GM21447 (cell line): ENCODE data around the gene ZNF141.
"Not testable (repeated sequence)": the region's sequence is repeated elsewhere in the genome, so short reads cannot be mapped to it uniquely, and the experiment has no call there.

Source experiments
- ATAC-seq: cut with Tn5 transposase; IDR thresholded peaks from one replicate; pipeline ENCODE4 v1.9.1; 2021; ENCODE audit not compliant: unreplicated experiment

ZNF141 gene

GRCh38 chr4:384311-385010 is 46.8 kb downstream of the ZNF141 start:
- no peak for ATAC-seq

- ATAC-seq, result no peak
These were observed 48.5 kb downstream of the ZNF141 start for GRCh38 chr4:385934-386707.

- no peak for ATAC-seq
These were observed 49.1 kb downstream of the ZNF141 start for GRCh38 chr4:386708-387105.

GRCh38 chr4:404006-404405 is 66.4 kb downstream of the ZNF141 start:
- no peak for ATAC-seq

- not testable (repeated sequence) for ATAC-seq
These were observed 70.7 kb downstream of the ZNF141 start for GRCh38 chr4:408321-408720.

GRCh38 chr4:422587-422986 is 85.0 kb downstream of the ZNF141 start:
- no peak for ATAC-seq
